SK-N-SH treated with all-trans-retinoic acid at 6 μM for 48 hours (cell line): Measurements from ENCODE around the gene SNX5.

Experiments used
- ARNTL ChIP-seq: fragments of 450-650 bp; formaldehyde crosslinking; IDR thresholded peaks from 2 replicates; pipeline ENCODE4 v1.5.0; 2020; ENCODE audit warnings: low read depth, mild to moderate bottlenecking, moderate library complexity, borderline replicate concordance
- PPARA ChIP-seq: fragments of 250-450 bp; sonication (Bioruptor Pico); IDR thresholded peaks from 2 replicates; pipeline ENCODE4 v1.5.0; 2020; ENCODE audit warnings: mild to moderate bottlenecking, borderline replicate concordance
- RARB ChIP-seq: fragments of 250-450 bp; sonication (Bioruptor Pico); IDR thresholded peaks from 2 replicates; pipeline ENCODE4 v1.8.0; 2021; ENCODE audit warnings: mild to moderate bottlenecking, moderate library complexity

DNA sequence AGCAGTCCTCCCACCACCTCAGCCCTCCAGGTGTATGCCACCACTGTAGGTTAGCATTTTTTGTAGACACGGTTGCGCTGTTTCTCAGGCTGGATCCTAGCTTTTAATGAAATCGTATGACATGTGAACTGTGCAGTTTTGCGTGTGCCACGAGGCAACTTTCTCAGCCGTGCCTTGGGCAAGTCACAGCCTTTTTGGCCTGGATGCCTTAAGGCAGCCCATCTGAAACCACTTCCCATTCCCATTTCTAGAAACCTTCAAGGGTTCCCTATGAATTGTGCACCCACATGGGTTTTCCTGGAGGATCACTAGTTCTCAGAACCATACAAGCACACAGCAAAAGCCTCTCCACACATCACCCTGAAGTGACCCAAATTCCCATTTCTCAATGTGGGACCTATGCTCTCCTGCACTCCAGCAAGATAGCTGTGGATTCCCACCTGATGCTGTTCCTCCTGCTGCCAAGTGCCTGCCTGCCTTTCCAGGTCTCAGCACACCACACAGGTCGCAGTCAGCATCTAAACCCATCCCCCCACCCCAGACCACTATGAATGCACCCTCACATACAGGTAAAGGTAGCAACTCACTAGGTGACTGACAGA, 28.9 kb downstream of the SNX5 start:
- TF ChIP-seq ARNTL (CRISPR knock-in tag) (no peak), RARB (CRISPR knock-in tag) (no peak), PPARA (CRISPR knock-in tag) (no peak)
